WTC11 (cell line): Measurements from ENCODE around the gene EPSTI1.

Experiments used
- ATF2 ChIP-seq: sonication (generic); formaldehyde crosslinking; IDR thresholded peaks from 2 replicates; pipeline ENCODE4 v1.8.1; 2022; ENCODE audit warnings: low read depth, missing genetic modification reagents, borderline replicate concordance
- ATF3 ChIP-seq: sonication (generic); formaldehyde crosslinking; conservative IDR thresholded peaks from 2 replicates; pipeline ENCODE4 v1.8.1; 2022; ENCODE audit warnings: mild to moderate bottlenecking, missing genetic modification reagents
- CTCF ChIP-seq: fragments of 200-600 bp; IDR thresholded peaks from 2 replicates; pipeline ENCODE4 v1.8.0; 2022; ENCODE audit warnings: antibody characterized with exemption
- ELF4 ChIP-seq: sonication (generic); formaldehyde crosslinking; IDR thresholded peaks from 2 replicates; pipeline ENCODE4 v1.8.1; 2022; ENCODE audit warnings: low read depth, mild to moderate bottlenecking, moderate library complexity, missing genetic modification reagents
- JUN ChIP-seq: sonication (generic); formaldehyde crosslinking; IDR thresholded peaks from 2 replicates; pipeline ENCODE4 v1.8.0; 2023; ENCODE audit warnings: mild to moderate bottlenecking, missing genetic modification reagents
- MAX ChIP-seq: sonication (generic); formaldehyde crosslinking; IDR thresholded peaks from 2 replicates; pipeline ENCODE4 v1.8.0; 2022; ENCODE audit warnings: mild to moderate bottlenecking, missing genetic modification reagents
- NFATC4 ChIP-seq: fragments of 250-450 bp; sonication (Bioruptor Pico); IDR thresholded peaks from 2 replicates; pipeline ENCODE4 v1.9.0; 2021; ENCODE audit warnings: mild to moderate bottlenecking
- PREB ChIP-seq: sonication (generic); formaldehyde crosslinking; IDR thresholded peaks from 2 replicates; pipeline ENCODE4 v1.8.1; 2022; ENCODE audit warnings: mild to moderate bottlenecking, missing genetic modification reagents, moderate library complexity, borderline replicate concordance
- SMAD3 ChIP-seq: sonication (generic); formaldehyde crosslinking; IDR thresholded peaks from 2 replicates; pipeline ENCODE4 v1.8.0; 2022; ENCODE audit warnings: missing genetic modification reagents, mild to moderate bottlenecking, borderline replicate concordance
- USF1 ChIP-seq: sonication (generic); formaldehyde crosslinking; IDR thresholded peaks from 2 replicates; pipeline ENCODE4 v1.8.0; 2022; ENCODE audit warnings: mild to moderate bottlenecking, missing genetic modification reagents
- ZNF121 ChIP-seq: sonication (generic); formaldehyde crosslinking; IDR thresholded peaks from 2 replicates; pipeline ENCODE4 v1.8.0; 2023; ENCODE audit warnings: missing genetic modification reagents

GRCh38 chr13:42999491-42999890 is 7.5 kb upstream of the EPSTI1 start:
- TF ChIP-seq CTCF (no peak), SMAD3 (CRISPR knock-in tag) (no peak), ATF2 (CRISPR knock-in tag) (no peak), USF1 (no peak), NFATC4 (CRISPR knock-in tag) (no peak), MAX (CRISPR knock-in tag) (no peak), ZNF121 (CRISPR knock-in tag) (no peak), ATF3 (no peak), JUN (no peak), PREB (CRISPR knock-in tag) (no peak), ELF4 (CRISPR knock-in tag) (no peak)
